ENCODE measurements around the gene OR2W1.

Gene OR2W1

DNA sequence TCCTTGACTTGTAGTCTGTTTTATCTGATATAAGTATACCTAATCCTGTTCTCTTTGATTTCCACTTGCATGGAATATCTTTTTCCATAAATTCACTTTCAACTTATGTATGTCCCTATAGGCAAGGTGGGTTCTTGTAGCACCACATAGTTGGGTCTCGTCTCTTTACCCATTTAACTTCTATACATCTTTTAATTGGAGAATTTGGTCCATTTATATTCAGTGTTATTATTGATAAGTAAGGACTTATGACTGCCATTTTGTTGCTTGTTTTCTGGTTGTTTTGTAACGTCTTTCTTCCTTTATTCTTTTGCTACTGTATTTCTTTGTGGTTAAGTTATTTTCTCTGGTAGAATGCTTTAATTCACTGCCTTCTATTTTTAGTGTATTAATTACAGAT is 25.3 kb downstream of the OR2W1 start:
- no peak overlapping the region for H3K4me3 ChIP-seq (ENCODE audit: control insufficient read depth, low read depth, low read length)
- TF ChIP-seq, protein P1, sequence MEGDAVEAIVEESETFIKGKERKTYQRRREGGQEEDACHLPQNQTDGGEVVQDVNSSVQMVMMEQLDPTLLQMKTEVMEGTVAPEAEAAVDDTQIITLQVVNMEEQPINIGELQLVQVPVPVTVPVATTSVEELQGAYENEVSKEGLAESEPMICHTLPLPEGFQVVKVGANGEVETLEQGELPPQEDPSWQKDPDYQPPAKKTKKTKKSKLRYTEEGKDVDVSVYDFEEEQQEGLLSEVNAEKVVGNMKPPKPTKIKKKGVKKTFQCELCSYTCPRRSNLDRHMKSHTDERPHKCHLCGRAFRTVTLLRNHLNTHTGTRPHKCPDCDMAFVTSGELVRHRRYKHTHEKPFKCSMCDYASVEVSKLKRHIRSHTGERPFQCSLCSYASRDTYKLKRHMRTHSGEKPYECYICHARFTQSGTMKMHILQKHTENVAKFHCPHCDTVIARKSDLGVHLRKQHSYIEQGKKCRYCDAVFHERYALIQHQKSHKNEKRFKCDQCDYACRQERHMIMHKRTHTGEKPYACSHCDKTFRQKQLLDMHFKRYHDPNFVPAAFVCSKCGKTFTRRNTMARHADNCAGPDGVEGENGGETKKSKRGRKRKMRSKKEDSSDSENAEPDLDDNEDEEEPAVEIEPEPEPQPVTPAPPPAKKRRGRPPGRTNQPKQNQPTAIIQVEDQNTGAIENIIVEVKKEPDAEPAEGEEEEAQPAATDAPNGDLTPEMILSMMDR (IDR thresholded peaks at IDR 0.05; ENCODE audit: control insufficient read depth, insufficient read depth, low read depth, low read length, missing control alignments) = no peak
- no peak for DNase-seq (ENCODE audit: low read depth)

GRCh38 chr6:29017428-29017802 is 27.6 kb downstream of the OR2W1 start:
- DNase-seq (ENCODE audit: low read depth) = no peak
- no peak overlapping the region for H3K4me3 ChIP-seq (ENCODE audit: control insufficient read depth, low read depth, low read length)
- TF ChIP-seq, protein P1 (IDR thresholded peaks at IDR 0.05; ENCODE audit: control insufficient read depth, insufficient read depth, low read depth, low read length, missing control alignments) = no peak

- TF ChIP-seq, protein P1 (IDR thresholded peaks at IDR 0.05; ENCODE audit: control insufficient read depth, insufficient read depth, low read depth, low read length, missing control alignments) = peak; percentile 79
- peak overlapping the region; percentile 55 for H3K4me3 ChIP-seq (ENCODE audit: control insufficient read depth, low read depth, low read length)
- DNase-seq (ENCODE audit: low read depth) = peak; percentile 39
Observed at GRCh38 chr6:29016559-29017427, 28.2 kb downstream of the OR2W1 start.

DNA sequence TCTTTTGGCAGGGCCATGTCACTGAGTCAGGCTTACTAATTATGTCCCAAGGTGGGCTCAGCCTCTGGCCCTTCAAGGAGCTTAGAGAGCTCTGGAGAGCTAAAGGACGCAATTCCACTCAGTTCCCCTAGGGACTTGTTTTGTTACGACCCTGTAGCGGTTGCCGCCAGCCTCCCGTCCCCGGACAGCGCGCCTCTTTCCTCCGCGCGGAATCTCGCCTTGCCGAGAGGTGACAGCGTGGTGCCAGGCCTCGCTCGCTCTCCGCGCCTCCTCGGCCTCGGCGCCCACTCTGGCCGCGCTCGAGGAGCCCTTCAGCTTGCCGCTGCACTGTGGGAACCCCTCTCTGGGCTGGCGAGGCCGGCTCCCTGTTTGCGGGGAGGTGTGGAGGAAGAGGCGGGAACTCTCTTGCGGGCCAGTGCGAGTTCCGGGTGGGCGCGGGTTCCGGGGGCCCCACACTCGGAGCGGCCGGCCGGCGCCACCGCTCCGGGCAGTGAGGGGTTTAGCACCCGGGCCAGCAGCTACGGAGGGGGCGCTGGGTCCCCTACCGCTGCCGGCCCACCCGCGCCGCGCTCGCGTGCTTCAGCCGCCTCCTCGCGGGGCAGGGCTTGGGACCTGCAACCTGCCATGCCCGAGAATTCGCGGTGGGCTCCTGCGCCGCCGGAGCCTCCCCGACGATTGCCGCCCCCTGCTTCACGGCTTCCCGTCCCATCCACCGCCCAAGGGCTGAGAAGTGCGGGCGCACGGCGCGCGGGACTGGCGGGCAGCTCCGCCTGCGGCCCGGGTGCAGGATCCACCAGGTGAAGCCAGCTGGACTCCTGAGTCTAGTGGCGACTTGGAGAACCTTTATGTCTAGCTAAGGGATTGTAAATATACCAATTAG is 30.0 kb downstream of the OR2W1 start:
- H3K4me3 ChIP-seq (ENCODE audit: control insufficient read depth, low read depth, low read length) = no peak overlapping the region
- no peak for DNase-seq (ENCODE audit: low read depth)
- TF ChIP-seq, protein P1 (IDR thresholded peaks at IDR 0.05; ENCODE audit: control insufficient read depth, insufficient read depth, low read depth, low read length, missing control alignments) = no peak

- TF ChIP-seq, protein P1 (IDR thresholded peaks at IDR 0.05; ENCODE audit: control insufficient read depth, insufficient read depth, low read depth, low read length, missing control alignments) = no peak
- DNase-seq (ENCODE audit: low read depth) = no peak
- H3K4me3 ChIP-seq (ENCODE audit: control insufficient read depth, low read depth, low read length) = peak overlapping the region; percentile 62
Observed at GRCh38 chr6:29011276-29011734, 33.7 kb downstream of the OR2W1 start.

- no peak for DNase-seq (ENCODE audit: low read depth)
- H3K4me3 ChIP-seq (ENCODE audit: control insufficient read depth, low read depth, low read length) = no peak overlapping the region
- TF ChIP-seq, protein P1 (IDR thresholded peaks at IDR 0.05; ENCODE audit: control insufficient read depth, insufficient read depth, low read depth, low read length, missing control alignments) = no peak
Observed at GRCh38 chr6:29009358-29009757, 35.6 kb downstream of the OR2W1 start.

Measured in AG09309 (cell line).